BLaER1 (cell line): Measurements from ENCODE around the gene TMIGD1.

Experiments
- H3K27ac ChIP-seq: shearing (Covaris generic); formaldehyde crosslinking; 2 replicates; pipeline ENCODE4 v1.8.1; 2022
- H3K27me3 ChIP-seq: shearing (Covaris generic); formaldehyde crosslinking; 2 replicates; pipeline ENCODE4 v1.8.1; 2022
- H3K36me3 ChIP-seq: shearing (Covaris generic); formaldehyde crosslinking; 2 replicates; pipeline ENCODE4 v1.8.1; 2022
- H3K4me1 ChIP-seq: shearing (Covaris generic); formaldehyde crosslinking; 2 replicates; pipeline ENCODE4 v1.8.1; 2022
- H3K4me2 ChIP-seq: shearing (Covaris generic); formaldehyde crosslinking; 2 replicates; pipeline ENCODE4 v1.8.1; 2022
- H3K4me3 ChIP-seq: shearing (Covaris generic); formaldehyde crosslinking; 2 replicates; pipeline ENCODE4 v1.8.1; 2022
- H3K9ac ChIP-seq: shearing (Covaris generic); formaldehyde crosslinking; 2 replicates; pipeline ENCODE4 v1.8.1; 2022
- H3K9me3 ChIP-seq: shearing (Covaris generic); formaldehyde crosslinking; 2 replicates; pipeline ENCODE4 v1.8.1; 2022
- H4K20me1 ChIP-seq: shearing (Covaris generic); formaldehyde crosslinking; 2 replicates; pipeline ENCODE4 v1.8.1; 2022
- Cebpa-rat ChIP-seq: shearing (Covaris generic); IDR thresholded peaks from 2 replicates; pipeline ENCODE4 v1.8.1; 2022

TMIGD1 gene

DNA sequence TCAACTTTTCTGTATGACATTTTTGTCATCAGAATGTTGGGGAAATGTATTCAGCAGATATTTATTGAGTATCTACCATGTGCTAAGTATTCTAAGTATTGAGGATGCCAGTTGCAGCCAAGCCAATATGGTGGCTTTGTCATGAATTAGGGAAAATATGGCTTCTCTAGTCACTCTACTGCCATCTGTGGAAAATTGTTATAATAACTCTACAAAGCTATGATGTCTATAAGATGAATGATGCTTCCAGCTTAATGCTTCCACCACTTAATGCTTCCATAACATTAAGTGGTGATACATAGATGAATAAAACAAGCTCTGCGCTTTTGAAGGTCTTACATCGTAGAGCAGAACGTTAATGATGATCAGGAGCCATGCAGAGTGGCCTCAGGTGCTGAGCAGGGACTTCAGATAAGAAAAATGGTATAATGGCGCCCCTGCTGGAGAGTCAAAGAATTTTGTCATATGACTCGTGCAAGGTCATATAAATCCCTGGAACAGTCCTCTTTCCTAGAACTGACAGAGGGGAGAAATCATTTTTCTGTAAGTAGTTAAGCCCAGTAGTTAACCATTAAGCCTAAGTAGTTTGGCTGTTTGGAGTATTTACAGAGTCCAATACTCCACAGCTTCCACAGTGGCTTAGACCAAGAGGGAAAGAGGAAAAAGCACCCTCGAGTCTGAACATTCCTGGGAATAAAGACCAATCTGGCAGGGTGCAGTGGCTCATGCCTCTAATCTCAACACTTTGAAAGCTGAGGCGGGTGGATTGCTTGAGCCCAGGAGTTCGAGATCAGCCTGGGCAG lies 2.7 kb upstream of the TMIGD1 start:
- Histone ChIP-seq H3K27me3 (no peaks in the 10 kb centered on the region), H3K4me2 (no peak overlapping the region), H3K9ac (no peak overlapping the region), H3K4me1 (peaks cover 18% of the 10 kb centered on the region), H3K9me3 (no peaks in the 10 kb centered on the region), H3K27ac (no peak overlapping the region), H3K36me3 (no peaks in the 10 kb centered on the region), H4K20me1 (no peaks in the 10 kb centered on the region), H3K4me3 (no peak overlapping the region)
- TF ChIP-seq Cebpa-rat = no peak

DNA sequence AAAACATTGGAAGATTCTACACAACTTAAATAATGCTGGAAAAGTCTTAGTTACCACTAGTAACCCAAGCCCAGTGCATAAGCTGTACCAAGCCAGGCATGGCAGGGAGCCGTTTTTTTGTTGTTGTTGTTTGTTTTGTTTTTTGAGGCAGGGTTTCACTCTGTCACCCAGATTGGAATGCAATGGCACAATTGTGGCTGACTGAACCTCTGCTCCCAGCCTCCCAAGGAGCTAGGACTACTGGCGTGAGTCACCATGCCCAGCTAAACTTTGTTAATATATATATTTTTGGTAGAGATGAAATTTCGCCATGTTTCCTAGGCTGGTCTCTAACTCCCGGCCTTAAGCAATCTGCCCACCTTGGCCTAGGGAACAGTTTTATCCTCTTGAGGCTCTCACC lies 564 bp upstream of the TMIGD1 start:
- H3K36me3 ChIP-seq = no peaks in the 10 kb centered on the region
- peaks cover 35% of the 10 kb centered on the region for H3K4me1 ChIP-seq
- no peak overlapping the region for H3K27ac ChIP-seq
- no peaks in the 10 kb centered on the region for H3K27me3 ChIP-seq
- H3K4me3 ChIP-seq = no peak overlapping the region
- TF ChIP-seq Cebpa-rat = no peak
- no peak overlapping the region for H3K4me2 ChIP-seq
- H3K9ac ChIP-seq = no peak overlapping the region
- no peaks in the 10 kb centered on the region for H3K9me3 ChIP-seq
- no peaks in the 10 kb centered on the region for H4K20me1 ChIP-seq

DNA sequence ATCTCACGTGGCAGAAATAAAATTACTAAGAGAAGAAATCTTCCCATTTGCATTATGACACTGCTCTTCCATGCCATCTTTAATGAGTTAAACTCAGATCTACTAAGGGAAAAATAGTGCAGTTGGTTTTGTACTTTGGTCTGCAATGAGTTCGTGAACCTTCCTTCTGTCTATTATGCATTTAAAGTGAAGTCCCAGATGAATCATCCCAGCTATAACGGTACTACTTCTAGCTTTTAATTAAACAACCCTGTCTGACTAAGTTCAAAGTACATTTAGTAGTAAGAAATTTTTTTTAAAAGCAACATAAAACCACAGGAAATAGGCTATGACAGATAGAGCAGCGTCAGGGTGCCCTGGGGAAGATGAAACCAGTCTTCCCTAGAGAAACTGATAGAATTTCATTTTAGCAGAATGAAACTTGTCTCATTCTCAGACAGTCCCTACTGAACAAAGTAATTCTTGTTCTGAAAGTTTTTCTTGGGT lies 1.8 kb downstream of the TMIGD1 start:
- H3K4me1 ChIP-seq = peaks cover 42% of the 10 kb centered on the region
- no peaks in the 10 kb centered on the region for H3K27me3 ChIP-seq
- peak overlapping the region; percentile 72 for H3K4me2 ChIP-seq
- no peaks in the 10 kb centered on the region for H3K36me3 ChIP-seq
- no peak for TF ChIP-seq Cebpa-rat
- H3K9me3 ChIP-seq = no peaks in the 10 kb centered on the region
- no peak overlapping the region for H3K27ac ChIP-seq
- H3K9ac ChIP-seq = no peak overlapping the region
- no peaks in the 10 kb centered on the region for H4K20me1 ChIP-seq
- peak overlapping the region; percentile 32; the same call in 1 of the 2 replicates for H3K4me3 ChIP-seq

DNA sequence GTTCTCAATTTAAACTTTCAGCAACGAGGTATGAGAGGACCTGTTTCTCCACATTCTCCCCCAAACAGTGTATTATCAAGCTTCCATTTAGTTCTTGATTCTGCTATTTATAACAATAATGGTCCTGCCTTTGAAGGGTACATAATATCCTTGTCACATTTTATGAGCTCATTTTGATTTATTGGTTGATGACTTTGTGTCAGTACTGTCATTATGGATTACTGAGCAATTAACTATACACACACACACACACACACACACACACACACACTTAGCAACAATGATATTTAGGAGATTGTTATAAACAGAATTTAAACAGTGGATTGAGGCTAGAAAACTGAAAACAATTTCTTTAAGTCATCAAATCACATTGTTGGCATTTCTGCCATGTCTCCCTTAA lies 7.0 kb downstream of the TMIGD1 start:
- Histone ChIP-seq H3K4me2 (no peak overlapping the region), H3K27me3 (no peaks in the 10 kb centered on the region), H4K20me1 (no peaks in the 10 kb centered on the region), H3K4me1 (peaks cover 47% of the 10 kb centered on the region), H3K4me3 (no peak overlapping the region), H3K9ac (no peak overlapping the region), H3K9me3 (no peaks in the 10 kb centered on the region), H3K36me3 (no peaks in the 10 kb centered on the region), H3K27ac (no peak overlapping the region)
- no peak for TF ChIP-seq Cebpa-rat

DNA sequence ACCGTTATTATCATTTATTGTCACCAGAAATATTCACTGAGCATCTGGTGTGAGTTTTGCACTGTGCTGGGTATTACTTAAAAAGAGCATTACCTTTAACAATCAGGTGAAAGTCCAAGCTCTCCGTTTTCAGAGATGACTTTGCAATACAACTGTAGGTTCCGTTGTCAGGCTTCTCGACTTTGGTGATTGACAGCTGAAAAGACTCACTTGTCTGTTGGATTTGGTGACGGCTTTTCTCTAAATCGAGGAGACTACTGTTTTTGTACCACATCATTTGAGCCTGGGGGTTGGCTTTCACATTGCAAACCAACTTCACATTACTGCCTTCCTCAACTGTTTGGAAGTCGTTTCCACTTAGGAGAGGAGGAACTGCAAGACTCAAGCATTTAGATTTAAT lies 9.1 kb downstream of the TMIGD1 start:
- Histone ChIP-seq H3K4me2 (no peak overlapping the region), H3K36me3 (no peaks in the 10 kb centered on the region), H3K4me3 (no peak overlapping the region), H3K27ac (no peak overlapping the region), H3K9ac (no peak overlapping the region), H3K4me1 (peaks cover 28% of the 10 kb centered on the region), H3K27me3 (no peaks in the 10 kb centered on the region), H3K9me3 (no peaks in the 10 kb centered on the region), H4K20me1 (no peaks in the 10 kb centered on the region)
- TF ChIP-seq Cebpa-rat = no peak

DNA sequence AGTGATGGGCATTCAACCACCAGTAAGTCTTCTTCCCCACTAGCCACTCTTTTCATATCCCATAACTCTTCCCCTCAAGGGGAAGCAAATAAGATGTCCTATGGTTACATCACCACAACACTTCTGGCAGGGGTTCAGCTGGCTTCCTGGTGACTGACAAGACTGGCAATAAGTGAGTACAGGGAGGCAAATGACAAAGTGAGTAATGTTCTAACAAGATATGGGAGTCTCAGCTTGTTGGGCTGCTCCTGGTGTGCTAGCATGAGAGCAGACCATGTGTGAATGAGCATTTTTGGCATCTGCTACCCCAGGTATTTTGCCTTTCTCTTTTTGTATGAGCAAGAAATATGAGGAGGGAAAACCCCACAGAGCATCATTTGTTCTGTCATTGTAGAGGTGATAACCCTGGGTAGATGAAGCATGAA lies 9.9 kb downstream of the TMIGD1 start:
- H3K36me3 ChIP-seq = no peaks in the 10 kb centered on the region
- H3K9ac ChIP-seq = no peak overlapping the region
- no peak for TF ChIP-seq Cebpa-rat
- peak overlapping the region; percentile 65 for H3K4me2 ChIP-seq
- H3K9me3 ChIP-seq = no peaks in the 10 kb centered on the region
- H3K27ac ChIP-seq = no peak overlapping the region
- peaks cover 28% of the 10 kb centered on the region for H3K4me1 ChIP-seq
- H3K4me3 ChIP-seq = no peak overlapping the region
- H3K27me3 ChIP-seq = no peaks in the 10 kb centered on the region
- H4K20me1 ChIP-seq = no peaks in the 10 kb centered on the region

GRCh38 chr17:30323262-30323894 lies 10.5 kb downstream of the TMIGD1 start:
- H3K9ac ChIP-seq = no peak overlapping the region
- H3K4me3 ChIP-seq = no peak overlapping the region
- peak overlapping the region; percentile 65 for H3K4me2 ChIP-seq
- H3K27me3 ChIP-seq = no peaks in the 10 kb centered on the region
- peaks cover 28% of the 10 kb centered on the region for H3K4me1 ChIP-seq
- H4K20me1 ChIP-seq = no peaks in the 10 kb centered on the region
- no peak for TF ChIP-seq Cebpa-rat
- H3K36me3 ChIP-seq = no peaks in the 10 kb centered on the region
- H3K27ac ChIP-seq = no peak overlapping the region
- H3K9me3 ChIP-seq = no peaks in the 10 kb centered on the region

DNA sequence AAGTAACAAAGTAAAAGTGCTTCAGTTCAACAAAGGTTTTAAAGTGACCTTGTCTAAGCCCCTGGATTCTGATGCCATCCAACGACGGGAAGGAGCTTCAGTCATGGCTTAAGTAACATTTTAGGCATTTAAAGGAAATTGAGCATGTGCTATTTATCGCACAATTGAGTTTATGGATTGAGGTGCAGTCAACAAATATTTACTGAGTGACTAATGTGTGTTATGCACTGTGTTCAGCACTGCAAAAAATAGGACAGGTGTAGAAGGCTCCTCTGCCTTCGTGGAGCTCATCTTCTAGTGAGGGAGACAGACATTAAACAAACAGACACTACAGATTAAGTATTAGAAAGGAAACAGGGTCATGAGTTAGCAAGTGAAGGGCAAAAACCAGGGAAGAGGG lies 12.5 kb downstream of the TMIGD1 start:
- Histone ChIP-seq H3K36me3 (no peaks in the 10 kb centered on the region), H3K9me3 (no peaks in the 10 kb centered on the region), H4K20me1 (no peaks in the 10 kb centered on the region), H3K9ac (no peak overlapping the region), H3K4me2 (no peak overlapping the region), H3K27me3 (no peaks in the 10 kb centered on the region), H3K4me3 (no peak overlapping the region), H3K4me1 (peaks cover 21% of the 10 kb centered on the region), H3K27ac (no peak overlapping the region)
- no peak for TF ChIP-seq Cebpa-rat

- H4K20me1 ChIP-seq = no peaks in the 10 kb centered on the region
- H3K27ac ChIP-seq = no peak overlapping the region
- H3K4me2 ChIP-seq = no peak overlapping the region
- no peak overlapping the region for H3K9ac ChIP-seq
- H3K4me3 ChIP-seq = no peak overlapping the region
- H3K36me3 ChIP-seq = no peaks in the 10 kb centered on the region
- TF ChIP-seq Cebpa-rat = no peak
- peaks cover 7% of the 10 kb centered on the region for H3K4me1 ChIP-seq
- no peaks in the 10 kb centered on the region for H3K9me3 ChIP-seq
- H3K27me3 ChIP-seq = no peaks in the 10 kb centered on the region
Measured at GRCh38 chr17:30318155-30318554, 15.7 kb downstream of the TMIGD1 start.

DNA sequence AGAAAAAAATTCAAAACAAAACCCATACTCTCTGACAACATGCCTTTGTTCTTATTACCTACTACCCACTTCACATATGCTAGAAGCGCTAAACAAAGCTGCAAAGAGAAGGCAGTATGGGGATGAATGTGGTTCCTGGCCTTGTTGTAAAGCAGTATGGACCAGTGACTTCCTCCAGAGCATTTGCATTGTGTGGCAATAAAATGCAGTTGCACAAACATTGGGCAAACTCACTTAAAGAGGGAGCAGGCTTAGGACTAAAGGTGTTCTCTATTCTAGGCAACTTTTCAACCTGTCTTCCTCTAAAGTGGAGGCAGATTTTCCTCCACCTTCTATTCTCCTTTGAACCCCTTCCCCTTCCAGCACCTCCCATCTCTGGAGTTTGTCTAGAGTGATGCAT lies 17.1 kb downstream of the TMIGD1 start:
- Histone ChIP-seq H3K9me3 (no peaks in the 10 kb centered on the region), H3K4me3 (no peak overlapping the region), H3K36me3 (no peaks in the 10 kb centered on the region), H3K4me1 (no peaks in the 10 kb centered on the region), H3K4me2 (no peak overlapping the region), H3K27ac (no peak overlapping the region), H3K9ac (no peak overlapping the region), H3K27me3 (no peaks in the 10 kb centered on the region), H4K20me1 (no peaks in the 10 kb centered on the region)
- TF ChIP-seq Cebpa-rat = no peak
